Keratinocyte (primary cell): ENCODE results near the gene MAD1L1. TPM values are rescaled to one million over a fixed set of nuclear protein-coding genes. Genes with fewer than 3 reads are reported as not detected.

Experiments
- DNase-seq: peaks from one replicate; pipeline ENCODE4 v3.0.0-alpha.2; 2011; ENCODE audit warnings: low read depth, missing footprints, low spot score
- FAIRE-seq: peaks from 2 replicates; lab custom pipeline; 2011; peaks lifted over from hg19 to GRCh38; lab: Jason Lieb, UNC
- H2AFZ ChIP-seq: 2 replicates; pipeline ENCODE4 v1.6.0; 2012; ENCODE audit warnings: low read length, control low read depth, inconsistent platforms; ENCODE audit not compliant: control insufficient read depth
- H3K27ac ChIP-seq: 2 replicates; pipeline ENCODE4 v1.5.1; 2011; ENCODE audit warnings: low read length; ENCODE audit not compliant: control insufficient read depth, insufficient read depth
- H3K27me3 ChIP-seq: 3 replicates; pipeline ENCODE4 v1.6.0; 2011; ENCODE audit warnings: low read length; ENCODE audit not compliant: control insufficient read depth, insufficient read depth; ENCODE audit errors: extremely low read depth
- H3K36me3 ChIP-seq, 2 experiments: 2 replicates in 1 of 2; 3 replicates in 1 of 2; pipeline ENCODE4 v1.5.1; 2011; ENCODE audit warnings: low read length in 2 of 2, mild to moderate bottlenecking in 1 of 2; ENCODE audit not compliant: control insufficient read depth in 2 of 2, insufficient read depth in 2 of 2; ENCODE audit errors: extremely low read depth in 1 of 2
- H3K4me1 ChIP-seq: 3 replicates; pipeline ENCODE4 v1.5.1; 2011; ENCODE audit warnings: low read length; ENCODE audit not compliant: control insufficient read depth, insufficient read depth; ENCODE audit errors: extremely low read depth
- H3K4me2 ChIP-seq: 3 replicates; pipeline ENCODE4 v1.6.0; 2011; ENCODE audit warnings: low read depth, low read length; ENCODE audit not compliant: control insufficient read depth, insufficient read depth; ENCODE audit errors: extremely low read depth
- H3K4me3 ChIP-seq, 3 experiments: fragments of 200-600 bp in 1 of 3; sonication (generic) in 1 of 3; 2 replicates in 2 of 3; 3 replicates in 1 of 3; pipeline ENCODE4 v1.5.1; 2011 to 2016; ENCODE audit warnings: low read length in 3 of 3, mild to moderate bottlenecking in 3 of 3, control low read depth in 2 of 3, inconsistent platforms in 1 of 3, low read depth in 1 of 3, mixed read lengths in 1 of 3, mixed run types in 1 of 3, moderate library complexity in 1 of 3; ENCODE audit not compliant: control insufficient read depth in 2 of 3, insufficient read depth in 2 of 3; ENCODE audit errors: extremely low read depth in 1 of 3
- H3K79me2 ChIP-seq: 2 replicates; pipeline ENCODE4 v1.6.0; 2012; ENCODE audit warnings: low read length; ENCODE audit not compliant: control insufficient read depth, insufficient read depth
- H3K9ac ChIP-seq: 3 replicates; pipeline ENCODE4 v1.6.0; 2011; ENCODE audit warnings: low read length; ENCODE audit not compliant: control insufficient read depth, insufficient read depth; ENCODE audit errors: extremely low read depth
- H3K9me1 ChIP-seq: 3 replicates; pipeline ENCODE4 v1.6.0; 2011; ENCODE audit warnings: low read length; ENCODE audit not compliant: control insufficient read depth, insufficient read depth; ENCODE audit errors: extremely low read depth
- H3K9me3 ChIP-seq: 2 replicates; pipeline ENCODE4 v1.5.1; 2012; ENCODE audit warnings: low read depth, low read length; ENCODE audit not compliant: control insufficient read depth
- H4K20me1 ChIP-seq: 3 replicates; pipeline ENCODE4 v1.6.0; 2011; ENCODE audit warnings: low read length; ENCODE audit not compliant: control insufficient read depth, insufficient read depth; ENCODE audit errors: extremely low read depth
- EZH2 ChIP-seq: IDR thresholded peaks from one replicate; pipeline ENCODE4 v1.6.1; 2012; ENCODE audit warnings: inconsistent platforms, mild to moderate bottlenecking, low read length, moderate library complexity
- dilution Hi-C: fragments of 300-500 bp; cut with MboI; formaldehyde crosslinking; loops from one replicate; pipeline ENCODE4 v1.7.0; 2020; ENCODE audit warnings: low sequenced_read_pairs; ENCODE audit not compliant: extremely low pct_ligation_motif_present
- polyA plus RNA-seq, 5 experiments: library from polyadenylated mRNA; depleted of rRNA in 3 of 5; stranded (reverse) in 3 of 5; stranded (forward) in 1 of 5; unstranded in 1 of 5; fragments of >200 nt; gene quantifications; 1 replicate in 1 of 5; 2 replicates in 3 of 5; 3 replicates in 1 of 5; pipeline versions ENCODE4 v1.2.1 to v1.2.3, GENCODE V29; 2011 to 2012; ENCODE audit warnings: missing spikeins in 2 of 5, low read depth in 1 of 5, low replicate concordance in 1 of 5
- TF ChIP-seq, protein P1 (sequence below), 3 experiments: IDR thresholded peaks in 1 of 3; conservative IDR thresholded peaks in 1 of 3; optimal IDR thresholded peaks in 1 of 3; 2 replicates in 2 of 3; 3 replicates in 1 of 3; pipeline versions ENCODE3 to v1.5.1; 2011; ENCODE audit warnings: low read length in 3 of 3, mild to moderate bottlenecking in 3 of 3, moderate library complexity in 2 of 3, control low read depth in 1 of 3, inconsistent platforms in 1 of 3; ENCODE audit not compliant: insufficient read depth in 2 of 3; ENCODE audit errors: extremely low read depth in 1 of 3

MAD1L1 gene
- polyA plus RNA-seq, 1 donor (not counting 4 experiments of a cell fraction or from before 2014, with no cell fraction given), result 18.0 TPM

DNA sequence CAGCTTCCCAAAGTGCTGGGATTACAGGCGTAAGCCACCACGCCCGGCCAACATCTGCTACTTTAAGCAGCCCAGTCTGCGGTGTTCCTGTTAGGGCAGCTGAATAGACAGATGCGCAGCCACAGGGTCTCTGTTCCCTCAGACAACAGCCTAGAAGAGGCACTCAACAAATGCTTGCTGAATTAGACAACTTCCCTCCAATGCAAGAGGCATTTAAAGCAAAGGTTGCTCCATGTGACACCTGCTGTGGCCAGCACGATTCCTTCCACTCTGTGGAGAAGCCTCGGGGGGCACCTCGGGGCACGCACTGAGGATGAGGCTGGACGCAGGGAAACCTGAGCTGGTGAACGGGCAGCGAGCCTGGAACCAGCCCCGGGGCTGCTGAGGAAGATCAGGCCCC is 237.8 kb downstream of the MAD1L1 start:
- no peak overlapping the region for H2AFZ ChIP-seq
- H3K79me2 ChIP-seq, result no peaks in the 10 kb centered on the region
- no peak overlapping the region for H3K9ac ChIP-seq
- H3K9me3 ChIP-seq, result no peaks in the 10 kb centered on the region
- no peaks in the 10 kb centered on the region for H4K20me1 ChIP-seq
- no peaks in the 10 kb centered on the region for H3K27me3 ChIP-seq
- FAIRE-seq (no peak), DNase-seq (no peak)
- no peaks in the 10 kb centered on the region for H3K36me3 ChIP-seq
- H3K9me1 ChIP-seq, result no peaks in the 10 kb centered on the region
- H3K4me3 ChIP-seq, result no peak overlapping the region
- H3K4me2 ChIP-seq, result no peak overlapping the region
- H3K4me1 ChIP-seq, result no peaks in the 10 kb centered on the region
- dilution Hi-C loops, result no loop called here
- H3K27ac ChIP-seq, result no peak overlapping the region
- no peak for TF ChIP-seq EZH2
- TF ChIP-seq, protein P1, sequence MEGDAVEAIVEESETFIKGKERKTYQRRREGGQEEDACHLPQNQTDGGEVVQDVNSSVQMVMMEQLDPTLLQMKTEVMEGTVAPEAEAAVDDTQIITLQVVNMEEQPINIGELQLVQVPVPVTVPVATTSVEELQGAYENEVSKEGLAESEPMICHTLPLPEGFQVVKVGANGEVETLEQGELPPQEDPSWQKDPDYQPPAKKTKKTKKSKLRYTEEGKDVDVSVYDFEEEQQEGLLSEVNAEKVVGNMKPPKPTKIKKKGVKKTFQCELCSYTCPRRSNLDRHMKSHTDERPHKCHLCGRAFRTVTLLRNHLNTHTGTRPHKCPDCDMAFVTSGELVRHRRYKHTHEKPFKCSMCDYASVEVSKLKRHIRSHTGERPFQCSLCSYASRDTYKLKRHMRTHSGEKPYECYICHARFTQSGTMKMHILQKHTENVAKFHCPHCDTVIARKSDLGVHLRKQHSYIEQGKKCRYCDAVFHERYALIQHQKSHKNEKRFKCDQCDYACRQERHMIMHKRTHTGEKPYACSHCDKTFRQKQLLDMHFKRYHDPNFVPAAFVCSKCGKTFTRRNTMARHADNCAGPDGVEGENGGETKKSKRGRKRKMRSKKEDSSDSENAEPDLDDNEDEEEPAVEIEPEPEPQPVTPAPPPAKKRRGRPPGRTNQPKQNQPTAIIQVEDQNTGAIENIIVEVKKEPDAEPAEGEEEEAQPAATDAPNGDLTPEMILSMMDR (optimal IDR thresholded peaks at IDR 0.05 in 1 of 3, IDR thresholded peaks at IDR 0.05 in 1 of 3, conservative IDR thresholded peaks at IDR 0.05 in 1 of 3; ENCODE audit: extremely low read depth in 1 of 3, insufficient read depth in 2 of 3, low read length in 3 of 3), result no peak

DNA sequence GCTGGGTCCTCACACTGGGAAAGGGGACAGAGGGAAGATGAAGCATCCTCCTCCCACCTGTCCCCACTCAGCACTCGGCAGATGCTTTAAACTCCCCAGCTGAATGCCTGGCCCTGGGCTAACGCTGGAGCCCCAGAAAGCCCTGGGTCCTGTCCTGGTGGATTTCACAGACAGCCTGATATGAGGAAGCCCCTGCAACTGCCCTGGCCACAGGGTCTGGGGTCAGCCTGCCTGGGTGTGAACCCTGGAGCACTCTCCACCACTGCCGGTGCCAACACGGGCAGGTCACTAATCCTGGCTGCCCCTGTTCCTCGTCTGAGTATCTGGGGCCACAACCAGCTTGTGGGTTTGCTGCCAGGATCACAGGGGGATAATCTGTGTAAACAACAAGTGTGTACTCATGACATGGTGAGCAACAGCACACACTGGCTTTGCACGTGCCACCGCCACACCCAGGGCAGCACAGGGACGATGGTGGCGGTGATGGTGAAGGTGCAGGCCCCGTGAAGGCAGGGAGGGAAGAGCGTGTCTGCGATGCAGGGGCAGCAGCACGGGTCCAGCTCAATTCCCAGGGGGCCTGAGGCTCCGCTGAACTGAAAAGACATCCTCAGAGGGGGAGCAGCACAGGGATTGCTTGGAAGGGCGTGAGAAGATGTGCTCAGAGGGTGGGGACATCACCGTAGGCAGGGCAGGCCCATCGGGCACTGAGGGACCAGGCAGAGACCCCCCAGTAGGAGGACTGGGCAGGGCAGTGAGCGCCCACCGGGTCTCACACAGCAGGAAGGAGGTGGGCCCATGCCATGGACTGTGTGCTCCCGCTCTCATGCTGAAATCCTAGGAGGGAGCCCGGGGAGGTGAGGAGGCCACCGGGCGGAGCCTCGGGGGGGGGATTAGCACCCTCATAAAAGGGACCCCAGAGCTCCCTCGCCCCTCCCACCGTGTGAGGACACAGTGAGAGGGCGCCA is 238.7 kb downstream of the MAD1L1 start:
- TF ChIP-seq, protein P1 (optimal IDR thresholded peaks at IDR 0.05 in 1 of 3, IDR thresholded peaks at IDR 0.05 in 1 of 3, conservative IDR thresholded peaks at IDR 0.05 in 1 of 3; ENCODE audit: extremely low read depth in 1 of 3, insufficient read depth in 2 of 3, low read length in 3 of 3), result no peak
- TF ChIP-seq EZH2, result no peak
- H3K4me1 ChIP-seq, result no peaks in the 10 kb centered on the region
- no peaks in the 10 kb centered on the region for H3K79me2 ChIP-seq
- no peaks in the 10 kb centered on the region for H3K9me3 ChIP-seq
- dilution Hi-C loops, result no loop called here
- H4K20me1 ChIP-seq, result no peaks in the 10 kb centered on the region
- DNase-seq, result no peak
- no peak overlapping the region for H2AFZ ChIP-seq
- H3K27me3 ChIP-seq, result no peaks in the 10 kb centered on the region
- H3K36me3 ChIP-seq, result no peaks in the 10 kb centered on the region
- no peak overlapping the region for H3K4me3 ChIP-seq
- H3K4me2 ChIP-seq, result no peak overlapping the region
- no peaks in the 10 kb centered on the region for H3K9me1 ChIP-seq
- no peak for FAIRE-seq
- no peak overlapping the region for H3K27ac ChIP-seq
- H3K9ac ChIP-seq, result no peak overlapping the region
